CD4-positive, alpha-beta T cell (primary cell): ENCODE results near the gene UNC5B. TPM values are rescaled to one million over a fixed set of nuclear protein-coding genes. Genes with fewer than 3 reads are reported as not detected.

Experiments
- ATAC-seq: fragments of 200-7000 bp; cut with Tn5 transposase; one replicate; pipeline ENCODE4 v1.10.0; 2022; ENCODE audit warnings: mild to moderate bottlenecking; ENCODE audit not compliant: poor library complexity
- CTCF ChIA-PET: fragments of 350-600 bp; sonication (Branson Sonifier 250); formaldehyde crosslinking; loops from one replicate; lab custom pipeline; 2021; ENCODE audit warnings: antibody characterized with exemption, inconsistent platforms; lab: Charles Lee
- POLR2A ChIA-PET: fragments of 350-600 bp; sonication (Branson Sonifier 250); formaldehyde crosslinking; loops from one replicate; lab custom pipeline; 2021; ENCODE audit warnings: antibody characterized with exemption, inconsistent platforms; lab: Charles Lee
- DNase-seq, 14 experiments: peaks; one replicate each; pipeline ENCODE4 v3.0.0-alpha.2; 2013 to 2020; ENCODE audit warnings: mixed read lengths in 2 of 14
- H3K27ac ChIP-seq, 2 donors: one replicate each; pipeline versions ENCODE4 v1.5.1 to v1.7.0; 2013; ENCODE audit warnings: low read length in 2 of 2, low read depth in 1 of 2, mild to moderate bottlenecking in 1 of 2
- H3K27me3 ChIP-seq, 2 experiments: 1 replicate in 1 of 2; 2 replicates in 1 of 2; pipeline versions ENCODE4 v1.6.1 to v1.7.0; 2013; ENCODE audit warnings: low read length in 2 of 2, control low read depth in 1 of 2, mild to moderate bottlenecking in 1 of 2, moderate library complexity in 1 of 2; ENCODE audit not compliant: insufficient read depth in 2 of 2, control insufficient read depth in 1 of 2
- H3K36me3 ChIP-seq: one replicate; pipeline ENCODE4 v1.6.1; 2013; ENCODE audit warnings: low read length, control low read depth; ENCODE audit not compliant: insufficient read depth
- H3K4me1 ChIP-seq: one replicate; pipeline ENCODE4 v1.6.1; 2013; ENCODE audit warnings: low read length, control low read depth; ENCODE audit not compliant: insufficient read depth
- H3K4me3 ChIP-seq: one replicate; pipeline ENCODE4 v1.5.1; 2013; ENCODE audit warnings: mild to moderate bottlenecking, low read length, moderate library complexity
- H3K9me3 ChIP-seq, 2 experiments: 1 replicate in 1 of 2; 2 replicates in 1 of 2; pipeline versions ENCODE4 v1.6.1 to v1.7.0; 2013; ENCODE audit warnings: low read length in 2 of 2, mild to moderate bottlenecking in 2 of 2, control low read depth in 1 of 2, moderate library complexity in 1 of 2; ENCODE audit not compliant: control insufficient read depth in 1 of 2, insufficient read depth in 1 of 2
- H3K27ac Mint-ChIP-seq: one replicate; pipeline ENCODE4 v1.8.0; 2020; ENCODE audit warnings: mixed read lengths
- H3K27me3 Mint-ChIP-seq: one replicate; pipeline ENCODE4 v1.8.0; 2021; ENCODE audit warnings: mixed read lengths
- H3K36me3 Mint-ChIP-seq: one replicate; pipeline ENCODE4 v1.8.0; 2021; ENCODE audit warnings: low read depth, mixed read lengths
- H3K4me1 Mint-ChIP-seq: one replicate; pipeline ENCODE4 v1.8.0; 2021; ENCODE audit warnings: low read depth, mixed read lengths
- H3K4me3 Mint-ChIP-seq: one replicate; pipeline ENCODE4 v1.8.0; 2020; ENCODE audit warnings: mild to moderate bottlenecking, mixed read lengths
- H3K9me3 Mint-ChIP-seq: one replicate; pipeline ENCODE4 v1.8.0; 2020; ENCODE audit warnings: mixed read lengths
- intact Hi-C, 2 experiments: fragments of 100-400 bp; cut with DNase I in 1 of 2; cut with micrococcal nuclease in 1 of 2; formaldehyde crosslinking; loops; one replicate each; pipeline versions ENCODE4 v1.15.1 to v1.9.0; 2023 to 2025; cut with DNase I, micrococcal nuclease
- total RNA-seq, 174 experiments: library from RNA in 2 of 174; stranded (reverse) in 2 of 174; gene quantifications; one replicate each; pipeline ENCODE4 v1.2.3 and lab custom pipeline; 2021 to 2026
- TF ChIP-seq, protein P1 (sequence below): fragments of 200-600 bp; IDR thresholded peaks from one replicate; pipeline ENCODE4 v1.8.0; 2022; ENCODE audit warnings: antibody characterized with exemption, mild to moderate bottlenecking

UNC5B gene
- total RNA-seq, 2 experiments from 2014 or later: 0.03 TPM; not detected in 1

DNA sequence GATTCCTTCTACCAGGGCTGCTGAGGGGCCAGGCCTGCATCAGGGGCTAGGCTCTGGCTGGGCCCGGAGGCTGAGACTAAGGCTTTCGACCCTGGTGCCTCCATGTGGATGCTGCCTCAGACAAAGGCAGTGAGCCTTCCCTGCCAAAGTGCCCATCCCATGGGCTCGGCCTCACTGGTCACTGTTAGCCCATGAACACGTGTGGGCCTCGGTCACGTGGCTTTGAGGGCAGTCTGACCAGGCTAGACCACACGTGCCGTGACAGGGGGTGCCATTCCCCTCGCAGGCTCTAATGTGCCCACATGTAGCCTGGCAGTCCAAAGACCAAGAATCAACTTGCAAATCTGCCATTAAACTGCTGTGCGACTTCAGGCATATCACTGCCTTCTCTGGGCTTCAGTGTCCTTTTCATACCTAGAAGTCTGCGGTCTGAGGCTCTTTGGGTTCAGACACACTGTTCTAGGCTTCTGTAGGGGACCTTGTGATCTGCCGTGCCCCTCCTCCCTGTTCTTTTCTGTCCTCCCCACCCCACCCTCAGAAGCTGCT lies 89.1 kb downstream of the UNC5B start:
- Histone ChIP-seq H3K4me3 (no peak overlapping the region), H3K36me3 (no peaks in the 10 kb centered on the region), H3K4me1 (no peaks in the 10 kb centered on the region), H3K27me3 (peaks cover 0 to 3% of the 10 kb centered on the region in 2 experiments), H3K27ac (no peak overlapping the region), H3K9me3 (no peaks in the 10 kb centered on the region)
- Mint-ChIP-seq H3K27ac (no peak overlapping the region), H3K4me1 (no peaks in the 10 kb centered on the region), H3K36me3 (no peaks in the 10 kb centered on the region), H3K4me3 (no peak overlapping the region), H3K9me3 (no peaks in the 10 kb centered on the region), H3K27me3 (peaks cover 6% of the 10 kb centered on the region)
- ChIA-PET POLR2A (no interaction called here), CTCF (no interaction called here)
- no peak for ATAC-seq
- DNase-seq: no peak
- intact Hi-C loops: no loop called here
- TF ChIP-seq, protein P1, sequence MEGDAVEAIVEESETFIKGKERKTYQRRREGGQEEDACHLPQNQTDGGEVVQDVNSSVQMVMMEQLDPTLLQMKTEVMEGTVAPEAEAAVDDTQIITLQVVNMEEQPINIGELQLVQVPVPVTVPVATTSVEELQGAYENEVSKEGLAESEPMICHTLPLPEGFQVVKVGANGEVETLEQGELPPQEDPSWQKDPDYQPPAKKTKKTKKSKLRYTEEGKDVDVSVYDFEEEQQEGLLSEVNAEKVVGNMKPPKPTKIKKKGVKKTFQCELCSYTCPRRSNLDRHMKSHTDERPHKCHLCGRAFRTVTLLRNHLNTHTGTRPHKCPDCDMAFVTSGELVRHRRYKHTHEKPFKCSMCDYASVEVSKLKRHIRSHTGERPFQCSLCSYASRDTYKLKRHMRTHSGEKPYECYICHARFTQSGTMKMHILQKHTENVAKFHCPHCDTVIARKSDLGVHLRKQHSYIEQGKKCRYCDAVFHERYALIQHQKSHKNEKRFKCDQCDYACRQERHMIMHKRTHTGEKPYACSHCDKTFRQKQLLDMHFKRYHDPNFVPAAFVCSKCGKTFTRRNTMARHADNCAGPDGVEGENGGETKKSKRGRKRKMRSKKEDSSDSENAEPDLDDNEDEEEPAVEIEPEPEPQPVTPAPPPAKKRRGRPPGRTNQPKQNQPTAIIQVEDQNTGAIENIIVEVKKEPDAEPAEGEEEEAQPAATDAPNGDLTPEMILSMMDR: no peak

DNA sequence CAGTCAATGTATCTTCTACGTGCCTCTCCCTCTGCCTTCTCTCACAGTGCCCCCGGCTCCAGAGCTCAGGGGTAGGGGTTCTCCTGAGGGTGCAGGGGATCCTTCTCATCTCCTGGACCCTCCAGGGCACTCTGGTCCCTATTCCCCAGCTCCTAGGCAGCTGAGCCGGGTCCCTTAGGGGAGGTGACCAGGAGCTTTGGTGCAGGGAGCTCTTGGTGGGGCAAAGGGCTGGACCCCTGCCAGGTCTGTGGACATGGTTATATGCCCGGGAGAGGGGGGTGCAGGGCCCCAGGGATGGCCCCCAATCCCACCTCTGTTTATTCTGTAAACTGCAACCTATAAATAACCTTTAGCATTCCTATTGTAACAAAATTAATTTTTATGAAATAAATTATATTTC lies 90.1 kb downstream of the UNC5B start:
- Histone ChIP-seq H3K4me3 (no peak overlapping the region), H3K4me1 (no peaks in the 10 kb centered on the region), H3K36me3 (no peaks in the 10 kb centered on the region), H3K27ac (no peak overlapping the region), H3K27me3 (peaks cover 0 to 3% of the 10 kb centered on the region in 2 experiments), H3K9me3 (no peaks in the 10 kb centered on the region)
- TF ChIP-seq, protein P1: no peak
- no peaks in the 10 kb centered on the region for H3K9me3 Mint-ChIP-seq
- H3K27me3 Mint-ChIP-seq: peaks cover 6% of the 10 kb centered on the region
- no peaks in the 10 kb centered on the region for H3K4me1 Mint-ChIP-seq
- DNase-seq (no peak), ATAC-seq (no peak)
- ChIA-PET CTCF (no interaction called here), POLR2A (no interaction called here)
- H3K36me3 Mint-ChIP-seq: no peaks in the 10 kb centered on the region
- no peak overlapping the region for H3K27ac Mint-ChIP-seq
- intact Hi-C loops: no loop called here
- H3K4me3 Mint-ChIP-seq: no peak overlapping the region

DNA sequence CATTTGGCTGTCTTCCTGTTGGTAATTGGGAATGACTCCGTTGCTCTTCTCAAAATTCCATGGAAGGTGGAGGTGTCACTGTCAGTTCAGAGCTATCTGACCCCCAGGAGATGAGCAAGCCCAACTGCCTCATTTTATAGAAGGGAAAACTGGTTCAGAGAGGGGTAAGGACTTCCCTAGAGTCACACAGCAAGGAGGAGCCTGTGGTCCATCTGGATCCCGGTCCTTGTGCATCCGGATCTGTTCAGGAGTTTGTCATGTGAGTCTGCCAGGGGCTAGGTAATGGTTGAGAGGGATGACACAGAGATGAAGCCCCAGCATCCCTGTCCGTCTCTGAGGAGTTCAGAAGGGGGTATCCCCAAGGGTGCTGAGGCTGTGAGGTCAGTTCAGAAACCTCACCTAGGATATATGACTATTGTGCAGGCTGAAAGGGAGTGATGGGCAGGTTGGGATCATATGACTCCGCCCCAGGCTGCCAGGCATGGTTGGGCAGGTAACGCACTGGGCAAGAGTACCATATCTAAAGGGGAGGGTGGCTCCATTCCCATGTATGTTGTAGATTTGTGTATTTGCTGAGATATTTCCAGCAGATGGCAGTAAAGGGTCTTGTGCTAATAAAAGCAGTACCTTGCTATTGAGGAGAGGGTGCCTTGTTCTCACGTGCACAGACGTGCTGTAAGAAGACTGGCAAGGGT lies 90.7 kb downstream of the UNC5B start:
- Histone ChIP-seq H3K36me3 (no peaks in the 10 kb centered on the region), H3K27me3 (peaks cover 0 to 3% of the 10 kb centered on the region in 2 experiments), H3K9me3 (no peaks in the 10 kb centered on the region), H3K4me1 (no peaks in the 10 kb centered on the region), H3K27ac (no peak overlapping the region), H3K4me3 (no peak overlapping the region)
- DNase-seq (peak in 3 of 14 experiments; percentile 39 to 65 (median 62)), ATAC-seq (no peak)
- ChIA-PET POLR2A (no interaction called here), CTCF (no interaction called here)
- TF ChIP-seq, protein P1: peak; percentile 59
- no peaks in the 10 kb centered on the region for H3K36me3 Mint-ChIP-seq
- H3K9me3 Mint-ChIP-seq: no peaks in the 10 kb centered on the region
- no peaks in the 10 kb centered on the region for H3K4me1 Mint-ChIP-seq
- no peak overlapping the region for H3K4me3 Mint-ChIP-seq
- H3K27me3 Mint-ChIP-seq: peaks cover 6% of the 10 kb centered on the region
- intact Hi-C loops: no loop called here
- no peak overlapping the region for H3K27ac Mint-ChIP-seq
